Astrocyte (in vitro differentiated cells and primary cell): ENCODE data around the gene USP17L21.
"Not testable (repeated sequence)": the region's sequence is repeated elsewhere in the genome, so short reads cannot be mapped to it uniquely, and the experiment has no call there.

Source experiments
- EZH2 ChIP-seq: IDR thresholded peaks from 2 replicates; pipeline ENCODE4 v1.6.1; 2012; ENCODE audit warnings: mild to moderate bottlenecking, low read length, inconsistent platforms; ENCODE audit not compliant: insufficient read depth
- TF ChIP-seq, protein P1 (sequence below): IDR thresholded peaks from 2 replicates; pipeline ENCODE4 v1.5.1; 2011; ENCODE audit warnings: low read depth, mild to moderate bottlenecking, inconsistent platforms, low read length, moderate library complexity; ENCODE audit not compliant: insufficient read depth

DNA sequence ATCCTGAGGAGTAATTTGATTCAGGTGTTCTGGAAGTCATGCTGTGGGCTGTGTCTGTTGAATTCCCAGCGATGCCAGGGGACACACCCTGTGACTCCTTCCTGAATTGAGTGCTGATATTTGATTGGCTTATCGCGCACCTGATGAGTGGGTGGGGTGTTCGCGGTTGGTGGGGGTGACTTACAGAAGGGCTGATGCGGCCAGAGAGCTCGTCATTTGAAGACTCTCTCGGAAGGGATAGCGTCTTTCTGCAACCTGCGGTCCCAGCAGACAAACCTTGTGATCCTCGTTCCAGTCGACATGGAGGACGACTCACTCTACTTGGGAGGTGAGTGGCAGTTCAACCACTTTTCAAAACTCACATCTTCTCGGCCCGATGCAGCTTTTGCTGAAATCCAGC lies 28.6 kb upstream of the USP17L21 start, which contains the start of gene USP17L15:
- TF ChIP-seq, protein P1, sequence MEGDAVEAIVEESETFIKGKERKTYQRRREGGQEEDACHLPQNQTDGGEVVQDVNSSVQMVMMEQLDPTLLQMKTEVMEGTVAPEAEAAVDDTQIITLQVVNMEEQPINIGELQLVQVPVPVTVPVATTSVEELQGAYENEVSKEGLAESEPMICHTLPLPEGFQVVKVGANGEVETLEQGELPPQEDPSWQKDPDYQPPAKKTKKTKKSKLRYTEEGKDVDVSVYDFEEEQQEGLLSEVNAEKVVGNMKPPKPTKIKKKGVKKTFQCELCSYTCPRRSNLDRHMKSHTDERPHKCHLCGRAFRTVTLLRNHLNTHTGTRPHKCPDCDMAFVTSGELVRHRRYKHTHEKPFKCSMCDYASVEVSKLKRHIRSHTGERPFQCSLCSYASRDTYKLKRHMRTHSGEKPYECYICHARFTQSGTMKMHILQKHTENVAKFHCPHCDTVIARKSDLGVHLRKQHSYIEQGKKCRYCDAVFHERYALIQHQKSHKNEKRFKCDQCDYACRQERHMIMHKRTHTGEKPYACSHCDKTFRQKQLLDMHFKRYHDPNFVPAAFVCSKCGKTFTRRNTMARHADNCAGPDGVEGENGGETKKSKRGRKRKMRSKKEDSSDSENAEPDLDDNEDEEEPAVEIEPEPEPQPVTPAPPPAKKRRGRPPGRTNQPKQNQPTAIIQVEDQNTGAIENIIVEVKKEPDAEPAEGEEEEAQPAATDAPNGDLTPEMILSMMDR, result not testable (repeated sequence)
- TF ChIP-seq EZH2, result not testable (repeated sequence)
